ENCODE data around the gene VPS45.
A peak's percentile ranks its signal among the peaks of the same experiment; 100 is the strongest.

VPS45 gene

GRCh38 chr1:150069923-150070322, 2.3 kb downstream of the VPS45 start:
- H2AFZ ChIP-seq (ENCODE audit: low read depth, low read length, severe bottlenecking): no peak overlapping the region
- H4K20me1 ChIP-seq (ENCODE audit: low read depth, low read length): peaks cover 2% of the 10 kb centered on the region; the same call in 1 of the 2 replicates
- TF ChIP-seq EZH2phosphoT487 (conservative IDR thresholded peaks at IDR 0.05; ENCODE audit: low read length): no peak
- TF ChIP-seq CTCF (IDR thresholded peaks at IDR 0.05; ENCODE audit: insufficient read depth, low read length, poor library complexity, severe bottlenecking): no peak
- H3K4me2 ChIP-seq (ENCODE audit: low read depth, low read length, poor library complexity, severe bottlenecking): no peak overlapping the region
- no peaks in the 10 kb centered on the region for H3K79me2 ChIP-seq (ENCODE audit: insufficient read depth, low read length)
- no peak overlapping the region for H3K9ac ChIP-seq (ENCODE audit: low read length)
- no peak overlapping the region for H3K27ac ChIP-seq (ENCODE audit: low read depth, low read length)
- H3F3A ChIP-seq (ENCODE audit: insufficient read depth): peaks cover 27% of the 10 kb centered on the region
- no peaks in the 10 kb centered on the region for H3K36me3 ChIP-seq (ENCODE audit: low read length)
- H3K4me3 ChIP-seq (ENCODE audit: insufficient read depth, low read length, poor library complexity, severe bottlenecking): no peak overlapping the region
- H3K27me3 ChIP-seq (ENCODE audit: low read length): 0 out of 2 replicates have a peak, but pooled peaks cover 4% of the 10 kb centered on the region
- no peaks in the 10 kb centered on the region for H3K9me3 ChIP-seq (ENCODE audit: insufficient read depth, low read length)
- no peaks in the 10 kb centered on the region for H3K9me2 ChIP-seq (replicated peaks; ENCODE audit: insufficient read depth, low read length)

GRCh38 chr1:150072959-150073358, 5.4 kb downstream of the VPS45 start:
- Histone ChIP-seq H4K20me1 (ENCODE audit: low read depth, low read length) (peaks cover 2% of the 10 kb centered on the region; the same call in 1 of the 2 replicates), H3K36me3 (ENCODE audit: low read length) (peaks cover 8% of the 10 kb centered on the region; the same call in 1 of the 2 replicates), H3K4me2 (ENCODE audit: low read depth, low read length, poor library complexity, severe bottlenecking) (no peak overlapping the region), H3K9me2 (replicated peaks; ENCODE audit: insufficient read depth, low read length) (no peaks in the 10 kb centered on the region), H2AFZ (ENCODE audit: low read depth, low read length, severe bottlenecking) (no peak overlapping the region), H3F3A (ENCODE audit: insufficient read depth) (peaks cover 18% of the 10 kb centered on the region), H3K4me3 (ENCODE audit: insufficient read depth, low read length, poor library complexity, severe bottlenecking) (no peak overlapping the region), H3K9me3 (ENCODE audit: insufficient read depth, low read length) (no peaks in the 10 kb centered on the region), H3K9ac (ENCODE audit: low read length) (no peak overlapping the region), H3K79me2 (ENCODE audit: insufficient read depth, low read length) (no peaks in the 10 kb centered on the region), H3K27me3 (ENCODE audit: low read length) (no peaks in the 10 kb centered on the region), H3K27ac (ENCODE audit: low read depth, low read length) (no peak overlapping the region)
- TF ChIP-seq CTCF (IDR thresholded peaks at IDR 0.05; ENCODE audit: insufficient read depth, low read length, poor library complexity, severe bottlenecking) (peak; percentile 30), EZH2phosphoT487 (conservative IDR thresholded peaks at IDR 0.05; ENCODE audit: low read length) (no peak)

DNA sequence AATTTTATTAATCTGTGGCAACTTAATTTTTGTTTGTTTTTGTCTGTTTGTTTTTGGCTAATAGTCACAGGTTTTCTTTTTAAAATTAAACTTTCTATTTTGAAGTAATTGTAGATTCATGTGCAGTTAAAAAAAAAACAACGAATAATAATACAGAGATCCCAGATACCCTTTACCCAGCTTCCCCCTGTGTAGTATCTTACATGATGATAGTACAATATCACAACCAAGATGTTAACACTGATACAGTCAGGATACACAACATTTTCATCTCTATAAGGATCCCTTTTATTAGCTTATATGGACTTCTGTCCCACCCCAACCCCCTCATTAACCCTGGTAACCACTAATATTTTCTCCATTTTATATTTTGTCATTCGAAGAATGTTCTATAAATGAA, 5.9 kb downstream of the VPS45 start:
- H3K27me3 ChIP-seq (ENCODE audit: low read length): no peaks in the 10 kb centered on the region
- H3K4me2 ChIP-seq (ENCODE audit: low read depth, low read length, poor library complexity, severe bottlenecking): no peak overlapping the region
- H3K9me2 ChIP-seq (replicated peaks; ENCODE audit: insufficient read depth, low read length): no peaks in the 10 kb centered on the region
- no peak overlapping the region for H3K27ac ChIP-seq (ENCODE audit: low read depth, low read length)
- peaks cover 12% of the 10 kb centered on the region for H3F3A ChIP-seq (ENCODE audit: insufficient read depth)
- H3K79me2 ChIP-seq (ENCODE audit: insufficient read depth, low read length): no peaks in the 10 kb centered on the region
- H3K9me3 ChIP-seq (ENCODE audit: insufficient read depth, low read length): no peaks in the 10 kb centered on the region
- no peak overlapping the region for H3K9ac ChIP-seq (ENCODE audit: low read length)
- H3K36me3 ChIP-seq (ENCODE audit: low read length): peaks cover 8% of the 10 kb centered on the region; the same call in 1 of the 2 replicates
- H3K4me3 ChIP-seq (ENCODE audit: insufficient read depth, low read length, poor library complexity, severe bottlenecking): no peak overlapping the region
- TF ChIP-seq EZH2phosphoT487 (conservative IDR thresholded peaks at IDR 0.05; ENCODE audit: low read length) (no peak), CTCF (IDR thresholded peaks at IDR 0.05; ENCODE audit: insufficient read depth, low read length, poor library complexity, severe bottlenecking) (no peak)
- H2AFZ ChIP-seq (ENCODE audit: low read depth, low read length, severe bottlenecking): no peak overlapping the region
- H4K20me1 ChIP-seq (ENCODE audit: low read depth, low read length): peaks cover 2% of the 10 kb centered on the region; the same call in 1 of the 2 replicates

All from SU-DHL-6 (cell line).